ELF-1 (cell line): ENCODE results near the gene PPP1CA.
"Not testable (repeated sequence)": the region's sequence is repeated elsewhere in the genome, so short reads cannot be mapped to it uniquely, and the experiment has no call there.

ENCODE experiments used
- DNase-seq: peaks from one replicate; pipeline ENCODE4 v3.0.0-alpha.2; 2016; ENCODE audit warnings: low read depth, low spot score

The PPP1CA gene

DNA sequence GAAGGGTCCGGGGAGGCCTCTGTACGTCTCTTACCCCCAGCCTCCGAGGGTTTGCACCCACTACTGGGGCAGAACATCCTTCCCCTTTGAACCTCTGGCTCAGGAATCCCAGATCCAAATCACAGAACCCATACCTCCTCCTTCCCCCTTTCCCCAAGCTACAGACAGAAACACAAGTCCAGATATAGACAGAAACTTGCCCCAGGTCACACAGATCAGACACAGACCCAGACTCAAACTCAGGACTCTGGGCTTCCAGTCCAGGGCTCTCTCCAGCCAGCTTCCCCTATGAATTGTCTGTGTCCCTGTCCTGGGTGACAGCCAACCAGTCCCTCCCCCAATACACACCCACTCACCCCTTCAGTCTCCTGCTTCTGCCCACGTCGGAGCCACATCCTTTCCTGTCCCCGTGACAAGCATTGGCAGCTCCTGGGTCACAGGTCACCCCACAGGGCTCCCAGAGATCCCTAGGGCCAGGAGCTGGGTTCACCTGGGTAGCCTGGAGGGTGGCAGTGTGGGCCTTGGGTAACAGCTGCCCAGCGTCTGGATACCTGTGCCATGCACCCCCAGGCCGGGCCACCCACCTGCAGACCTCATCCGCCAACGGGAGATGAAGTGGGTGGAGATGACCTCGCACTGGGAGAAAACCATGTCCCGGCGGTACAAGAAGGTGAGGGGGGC lies 3.0 kb upstream of the PPP1CA start:
- no peak for DNase-seq

DNA sequence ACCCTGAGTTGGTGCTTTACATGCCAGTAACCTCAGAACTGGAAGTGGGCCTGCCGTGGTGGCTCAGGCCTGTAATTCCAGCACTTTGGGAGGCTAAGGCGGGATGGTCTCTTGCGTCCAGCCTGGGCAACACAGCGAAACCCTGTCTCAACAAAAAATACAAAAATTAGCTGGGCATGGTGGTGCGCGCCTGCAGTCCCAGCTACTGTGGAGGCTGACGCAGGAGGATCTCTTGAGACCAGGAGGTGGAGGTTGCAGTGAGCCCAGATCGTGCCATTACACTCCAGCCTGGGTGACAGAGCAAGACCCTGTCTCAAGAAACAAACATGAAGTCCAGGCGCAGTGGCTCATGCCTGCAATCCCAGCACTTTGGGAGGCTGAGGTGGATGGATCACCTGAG lies 1.4 kb upstream of the PPP1CA start:
- not testable (repeated sequence) for DNase-seq

DNA sequence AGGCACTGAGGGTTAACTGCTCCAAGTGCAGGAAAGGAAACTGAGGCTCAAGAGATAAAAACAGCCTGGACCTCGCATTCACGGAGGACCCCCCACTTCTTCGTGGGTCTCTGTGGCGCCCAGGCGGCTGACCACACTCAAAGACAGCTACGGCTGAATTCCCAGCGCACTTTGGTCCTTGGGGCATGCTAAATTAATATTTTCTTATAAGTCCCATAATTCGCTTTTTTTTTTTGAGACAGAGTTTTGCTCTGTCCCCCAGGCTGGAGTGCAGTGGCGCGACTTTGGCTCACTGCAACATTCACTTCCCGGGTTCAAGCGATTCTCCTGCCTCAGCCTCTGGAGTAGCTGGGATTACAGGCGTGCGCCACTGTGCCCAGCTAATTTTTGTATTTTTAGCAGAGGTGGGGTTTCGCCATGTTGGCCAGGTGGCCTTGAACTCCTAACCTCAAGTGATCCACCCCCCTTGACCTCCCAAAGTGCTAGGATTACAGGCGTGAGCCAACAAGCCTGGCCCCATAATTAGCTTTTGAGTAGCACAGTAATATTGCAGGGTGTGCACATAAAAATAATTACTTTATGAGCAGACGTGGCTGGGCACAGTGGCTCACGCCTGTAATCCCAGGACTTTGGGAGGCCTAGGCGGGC lies 658 bp upstream of the PPP1CA start:
- DNase-seq, result not testable (repeated sequence)

DNA sequence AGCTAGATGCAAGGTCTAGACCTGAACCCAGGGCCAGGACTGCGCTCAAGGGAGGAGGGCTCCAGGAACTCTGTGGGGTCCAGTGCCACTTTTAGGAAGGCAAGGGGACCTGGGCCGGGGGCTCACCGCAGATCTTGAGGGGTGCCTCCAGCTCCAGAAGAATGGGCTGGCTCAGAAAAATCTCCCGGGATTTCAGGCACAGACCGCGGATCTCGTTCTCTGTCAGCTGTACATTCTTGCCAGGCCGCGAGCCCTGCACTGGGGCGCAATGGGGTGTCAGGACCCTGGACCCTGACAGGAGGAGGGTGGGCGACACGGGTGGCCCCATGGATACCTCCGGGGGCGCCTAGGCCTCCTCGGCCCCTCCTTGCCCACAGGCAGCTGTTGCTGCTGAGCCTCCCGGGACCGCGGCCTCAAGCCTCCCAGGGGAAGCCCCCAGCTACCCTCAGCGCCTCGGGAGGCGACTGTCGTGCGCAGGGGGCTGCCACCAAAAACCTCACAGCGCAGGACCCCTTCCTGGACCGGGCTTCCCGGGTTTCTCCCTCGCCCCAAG lies 640 bp downstream of the PPP1CA start:
- DNase-seq, result no peak

DNA sequence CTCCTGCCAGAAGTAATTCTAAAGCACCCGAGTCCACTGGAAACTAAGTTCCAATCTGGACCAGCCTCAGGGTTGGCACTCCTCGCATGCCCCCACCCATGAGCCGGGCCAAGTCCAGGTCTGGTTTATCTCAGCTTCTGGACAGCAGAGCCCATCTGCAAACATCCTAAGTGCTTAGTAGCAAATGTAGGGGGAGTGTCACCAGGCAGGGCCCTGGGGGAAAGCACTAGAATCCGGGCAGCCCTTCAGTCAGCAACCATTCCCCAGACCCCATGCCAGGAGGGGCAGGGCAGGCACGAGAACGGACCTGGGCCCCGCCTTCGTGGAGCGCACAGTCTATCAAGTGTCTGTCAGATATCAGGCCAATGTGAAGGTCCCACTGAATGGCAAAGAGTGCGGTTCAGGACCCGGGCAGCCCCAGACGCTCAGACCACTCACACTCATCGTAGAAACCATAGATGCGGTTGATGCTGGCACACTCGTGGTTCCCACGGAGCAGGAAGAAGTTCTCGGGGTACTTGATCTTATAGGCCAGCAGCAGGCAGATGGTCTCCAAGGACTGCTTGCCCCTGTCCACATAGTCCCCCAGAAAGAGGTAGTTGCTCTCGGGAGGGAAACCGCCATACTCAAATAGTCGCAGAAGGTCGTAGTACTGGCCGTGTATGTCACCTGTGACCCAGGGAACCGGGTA lies 1.3 kb downstream of the PPP1CA start:
- peak; percentile 58 for DNase-seq

DNA sequence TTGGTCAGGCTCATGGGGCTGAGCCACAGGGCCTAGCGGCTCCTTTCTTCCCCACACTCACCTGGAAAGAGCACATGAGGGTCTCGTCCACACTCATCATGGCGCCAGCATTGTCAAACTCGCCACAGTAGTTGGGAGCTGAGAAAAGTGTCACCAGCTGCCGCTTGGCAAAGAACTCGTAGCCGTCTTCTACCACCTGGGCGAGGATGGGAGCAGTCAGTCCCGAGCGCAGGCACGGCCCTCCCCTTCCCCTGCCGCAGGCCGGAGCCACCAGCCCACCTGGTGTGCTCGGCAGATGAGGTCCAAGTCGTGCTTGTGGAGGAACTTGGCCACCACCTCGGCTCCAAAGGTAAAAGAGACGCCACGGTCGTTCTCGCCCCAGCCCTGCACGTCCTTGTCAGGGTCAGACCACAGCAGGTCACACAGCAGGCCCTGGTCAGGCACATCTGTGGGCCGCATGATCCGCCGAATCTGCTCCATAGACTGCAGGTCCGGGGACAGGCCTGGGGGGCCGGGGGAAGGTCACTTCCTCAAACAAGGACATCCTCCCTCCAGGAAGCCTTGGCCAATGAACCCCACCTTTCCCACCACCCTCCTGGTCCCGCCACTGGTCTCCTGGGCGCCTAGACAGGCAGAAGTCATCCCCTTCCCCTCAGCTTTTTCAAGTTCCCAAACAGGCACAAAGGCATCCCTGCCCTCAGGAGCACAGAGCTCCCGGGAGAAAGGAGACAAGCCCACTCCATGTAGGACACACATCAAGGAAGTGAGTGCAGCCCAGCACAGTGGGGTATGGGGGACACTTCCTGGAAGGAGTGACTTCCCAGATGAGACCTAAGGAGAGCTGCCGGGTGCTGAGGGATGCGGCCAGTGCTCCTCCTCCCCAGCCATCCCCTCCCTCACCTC lies 2.7 kb downstream of the PPP1CA start:
- DNase-seq, result no peak

DNA sequence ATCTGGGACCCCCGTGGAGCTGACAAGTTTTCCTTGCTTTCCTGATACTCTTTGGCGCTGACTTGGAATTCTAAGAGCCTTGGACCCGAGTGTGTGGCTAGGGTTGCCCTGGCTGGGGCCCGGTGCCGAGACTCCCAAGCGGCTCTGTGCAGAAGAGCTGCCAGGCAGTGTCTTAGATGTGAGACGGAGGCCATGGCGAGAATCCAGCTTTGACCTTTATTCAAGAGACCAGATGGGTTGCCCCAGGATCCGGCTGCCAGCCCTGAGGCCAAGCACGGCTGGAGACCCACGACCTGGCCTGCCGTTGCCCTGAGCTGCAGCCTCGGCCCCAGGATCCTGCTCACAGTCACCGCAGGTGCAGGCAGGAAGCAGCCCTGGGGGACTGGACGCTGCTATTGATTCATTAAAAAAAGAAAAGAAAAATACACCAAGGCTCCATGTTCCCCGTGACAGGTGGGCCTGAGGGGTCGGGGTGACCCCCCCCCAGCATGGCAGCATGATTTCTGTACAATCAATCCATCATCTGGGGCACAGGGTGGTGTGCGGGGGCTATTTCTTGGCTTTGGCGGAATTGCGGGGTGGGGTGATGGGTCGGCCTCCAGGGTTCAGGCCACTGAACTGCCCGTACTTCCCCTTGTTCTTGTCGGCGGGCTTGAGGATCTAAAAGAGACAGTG lies 3.5 kb downstream of the PPP1CA start:
- DNase-seq, result no peak

DNA sequence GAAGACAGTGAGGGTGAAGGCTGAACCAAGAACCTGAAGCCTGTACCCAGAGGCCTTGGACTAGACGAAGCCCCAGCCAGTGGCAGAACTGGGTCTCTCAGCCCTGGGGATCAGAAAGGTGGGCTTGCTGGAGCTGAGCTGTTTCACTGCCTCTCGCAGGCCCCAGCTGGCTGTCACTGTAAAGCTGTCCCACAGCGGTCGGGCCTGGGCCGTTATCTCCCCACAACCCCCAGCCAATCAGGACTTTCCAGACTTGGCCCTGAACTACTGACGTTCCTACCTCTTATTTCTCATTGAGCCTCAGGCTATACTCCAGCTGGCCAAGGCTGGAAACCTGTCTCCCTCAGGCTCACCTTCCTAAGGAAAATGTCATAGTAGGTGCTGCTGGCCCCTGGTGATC lies 4.1 kb downstream of the PPP1CA start:
- no peak for DNase-seq

DNA sequence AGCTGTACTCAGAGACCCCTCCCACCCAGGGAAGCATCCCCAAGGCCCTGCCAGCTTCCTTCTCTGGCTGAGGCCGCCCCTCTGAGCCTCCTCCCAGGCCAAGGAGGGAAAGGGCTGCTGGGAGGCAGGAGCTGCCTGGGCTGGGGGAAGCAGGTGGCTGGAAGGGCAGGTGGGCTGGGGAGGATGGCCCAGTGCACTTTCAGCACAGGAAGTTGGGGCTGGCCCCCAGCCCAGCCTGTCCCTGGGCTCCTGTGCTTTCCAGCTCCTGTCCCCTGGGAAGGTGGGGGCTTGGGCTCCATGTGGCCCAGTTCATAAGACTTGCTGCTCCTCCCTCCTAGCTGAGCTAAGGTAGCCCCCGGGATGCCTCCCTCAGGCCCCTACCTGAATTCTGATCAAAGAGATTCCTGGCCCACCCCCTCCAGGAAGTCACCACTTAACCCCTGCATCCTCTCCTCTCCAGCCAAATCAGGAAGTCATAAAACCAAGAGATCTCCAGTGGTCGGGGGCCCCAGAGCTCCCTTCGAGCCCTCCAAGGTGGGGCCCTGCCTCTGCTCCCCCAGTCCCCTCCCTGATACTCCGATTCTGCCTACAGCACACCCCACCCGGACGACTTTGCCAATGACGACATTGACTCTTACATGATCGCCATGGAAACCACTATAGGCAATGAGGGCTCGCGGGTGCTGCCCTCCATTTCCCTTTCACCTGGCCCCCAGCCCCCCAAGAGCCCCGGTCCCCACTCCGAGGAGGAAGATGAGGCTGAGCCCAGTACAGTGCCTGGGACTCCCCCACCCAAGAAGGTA lies 4.9 kb downstream of the PPP1CA start:
- DNase-seq, result peak; percentile 53

DNA sequence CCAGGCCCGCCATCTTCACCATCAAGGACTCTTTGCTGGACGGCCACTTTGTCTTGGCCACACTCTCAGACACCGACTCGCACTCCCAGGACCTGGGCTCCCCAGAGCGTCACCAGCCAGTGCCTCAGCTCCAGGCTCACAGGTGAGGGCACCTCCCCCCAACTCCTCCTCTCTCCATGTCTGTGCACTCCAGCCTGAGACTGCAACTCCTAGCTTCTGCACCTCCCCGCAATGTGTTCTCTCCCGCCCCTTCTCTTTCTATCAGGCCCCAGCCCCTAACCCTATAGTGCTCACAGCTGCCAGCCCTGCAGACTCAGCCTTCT lies 5.4 kb downstream of the PPP1CA start:
- DNase-seq, result no peak

DNA sequence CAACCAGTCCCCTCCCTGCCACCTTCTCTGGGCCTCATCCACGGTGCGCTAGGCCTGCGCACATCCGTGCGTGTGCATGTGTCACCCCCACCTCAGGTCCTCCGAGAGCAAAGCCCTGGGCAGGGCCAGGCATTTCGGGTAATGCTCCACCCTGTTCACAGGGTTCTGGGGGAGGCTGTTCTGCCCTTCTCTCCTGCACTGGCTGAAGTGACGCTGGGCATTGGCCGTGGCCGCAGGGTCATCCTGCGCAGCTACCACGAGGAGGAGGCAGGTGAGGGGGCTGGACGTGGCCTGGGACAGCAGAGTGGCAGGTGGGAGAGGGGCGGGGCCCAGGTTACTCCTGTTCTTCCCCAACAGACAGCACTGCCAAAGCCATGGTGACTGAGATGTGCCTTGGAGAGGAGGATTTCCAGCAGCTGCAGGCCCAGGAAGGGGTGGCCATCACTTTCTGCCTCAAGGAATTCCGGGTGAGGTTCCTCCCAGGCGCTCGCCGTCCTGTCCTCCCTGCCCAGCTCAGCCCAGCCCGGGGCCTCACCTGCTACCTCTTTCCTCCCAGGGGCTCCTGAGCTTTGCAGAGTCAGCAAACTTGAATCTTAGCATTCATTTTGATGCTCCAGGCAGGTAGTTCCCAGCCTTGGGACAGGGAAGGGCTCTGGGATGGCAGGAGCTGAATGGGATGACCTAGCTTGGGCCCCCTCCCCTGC lies 6.0 kb downstream of the PPP1CA start:
- DNase-seq, result no peak

DNA sequence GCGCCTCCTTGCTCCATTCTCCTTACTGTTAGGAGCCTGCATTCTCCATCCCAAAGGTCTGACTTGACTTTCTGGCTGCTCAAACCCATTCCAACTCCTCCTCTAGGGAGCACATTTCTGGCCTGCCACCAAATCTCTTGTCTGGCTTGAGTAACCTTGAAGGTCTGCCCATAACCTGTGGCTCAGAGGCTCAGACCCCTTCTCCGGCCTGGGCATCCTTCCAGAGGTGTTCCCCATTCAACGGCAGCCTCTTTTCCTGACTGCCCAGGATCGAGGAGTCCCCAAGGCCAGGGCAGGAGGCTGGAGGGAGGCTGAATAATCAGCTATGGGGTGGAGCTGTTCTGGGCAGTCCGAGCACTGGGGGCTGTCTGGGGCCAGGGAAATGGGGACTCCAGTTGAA lies 7.7 kb downstream of the PPP1CA start:
- DNase-seq, result no peak

DNA sequence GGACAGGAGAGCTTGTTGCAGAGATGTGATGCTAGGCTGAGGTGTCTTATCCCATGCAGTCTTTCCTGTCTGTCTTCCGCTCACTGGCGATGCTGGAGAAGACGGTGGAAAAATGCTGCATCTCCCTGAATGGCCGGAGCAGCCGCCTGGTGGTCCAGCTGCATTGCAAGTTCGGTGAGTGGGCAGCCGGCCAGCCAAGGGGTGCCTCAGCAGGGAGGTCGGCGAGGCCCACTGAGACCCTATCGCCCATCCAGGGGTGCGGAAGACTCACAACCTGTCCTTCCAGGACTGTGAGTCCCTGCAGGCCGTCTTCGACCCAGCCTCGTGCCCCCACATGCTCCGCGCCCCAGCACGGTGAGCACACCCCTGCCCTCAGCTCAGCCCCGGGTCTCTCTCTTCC lies 8.2 kb downstream of the PPP1CA start:
- no peak for DNase-seq

DNA sequence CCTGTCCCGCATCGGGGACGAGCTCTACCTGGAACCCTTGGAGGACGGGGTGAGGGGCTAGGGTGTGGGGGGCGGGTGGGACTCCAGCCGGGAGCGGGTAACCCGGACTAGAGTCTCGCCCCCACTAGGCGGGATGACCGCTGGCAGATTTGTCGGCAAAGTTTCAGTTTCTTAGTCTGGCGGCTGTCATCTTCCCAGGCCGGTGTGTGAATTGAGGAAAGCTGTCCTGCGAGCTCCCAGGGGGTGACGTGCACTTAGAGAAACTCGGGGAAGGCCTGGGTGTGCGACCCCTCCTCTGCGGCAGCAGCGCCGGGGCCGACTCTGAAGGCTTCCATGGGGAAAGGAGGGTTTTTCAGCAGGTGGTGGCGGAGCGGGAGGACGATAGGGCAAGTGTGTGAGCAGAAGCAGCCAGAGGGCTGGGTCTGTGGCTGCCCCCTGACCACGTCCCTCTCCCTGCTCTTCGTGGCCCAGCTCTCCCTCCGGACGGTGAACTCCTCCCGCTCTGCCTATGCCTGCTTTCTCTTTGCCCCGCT lies 9.4 kb downstream of the PPP1CA start:
- DNase-seq, result no peak

DNA sequence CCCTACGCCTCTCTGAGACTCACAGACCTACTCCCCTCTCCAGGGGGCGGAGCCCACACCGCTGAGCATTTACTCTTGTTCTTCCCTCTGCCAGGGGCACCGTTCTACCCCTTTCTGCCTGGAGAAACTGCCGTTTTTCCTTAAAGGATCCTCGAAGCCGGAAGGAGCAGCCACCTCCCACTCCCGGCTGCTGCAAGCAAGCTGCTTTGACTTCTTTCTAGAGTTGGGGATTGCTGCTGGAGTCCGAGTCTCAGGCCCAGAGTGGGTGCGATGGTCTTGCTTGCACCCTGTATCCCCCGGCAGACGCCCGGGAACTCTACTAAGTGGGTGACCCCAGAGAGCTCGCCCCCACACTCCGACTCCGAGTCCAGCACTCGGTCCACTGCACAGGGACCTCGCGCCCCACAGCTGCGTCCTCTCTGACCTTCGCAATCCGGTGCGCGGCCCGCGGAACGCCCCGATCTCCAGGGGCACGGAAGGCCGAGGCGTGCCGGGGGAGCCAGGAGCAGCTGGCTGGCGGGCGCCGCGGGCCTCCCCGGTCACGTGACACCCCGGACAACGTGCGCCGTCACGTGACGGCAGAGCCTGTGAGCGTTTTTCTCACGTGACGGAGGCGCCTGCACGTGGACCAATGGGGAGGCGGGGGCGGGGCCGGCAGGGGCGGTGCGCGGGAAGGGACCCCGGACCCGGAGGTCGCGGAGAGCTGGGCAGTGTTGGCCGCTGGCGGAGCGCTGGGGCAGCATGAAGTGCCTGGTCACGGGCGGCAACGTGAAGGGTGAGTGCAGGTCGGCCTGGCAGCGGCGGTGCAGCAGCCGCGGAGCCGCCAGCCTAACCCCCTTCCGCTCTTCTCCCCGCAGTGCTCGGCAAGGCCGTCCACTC lies 10.1 kb downstream of the PPP1CA start, which contains the start of gene RAD9A:
RAD9A (plus strand) TSS at position 683 of the 879 bp plus-strand sequence; CDS start at position 742, 59 bp downstream.
- DNase-seq, result peak; percentile 95

DNA sequence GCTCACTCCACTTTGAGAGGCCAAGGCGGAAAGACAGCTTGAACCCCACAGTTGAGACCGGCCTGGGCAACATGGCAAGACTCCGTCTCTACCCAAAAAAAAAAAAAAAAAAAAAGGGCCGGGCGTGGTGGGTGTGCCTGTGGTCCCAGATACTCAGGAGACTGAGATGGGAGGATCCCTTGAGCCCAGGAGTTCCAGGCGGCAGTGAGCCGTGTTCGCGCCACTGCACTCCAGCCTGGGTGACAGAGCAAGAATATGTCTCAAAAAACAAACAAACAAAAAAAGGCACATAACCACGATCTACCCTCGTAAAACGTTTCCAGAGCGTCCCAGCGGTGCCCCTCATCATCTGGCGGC lies 10.7 kb downstream of the PPP1CA start:
- no peak for DNase-seq

DNA sequence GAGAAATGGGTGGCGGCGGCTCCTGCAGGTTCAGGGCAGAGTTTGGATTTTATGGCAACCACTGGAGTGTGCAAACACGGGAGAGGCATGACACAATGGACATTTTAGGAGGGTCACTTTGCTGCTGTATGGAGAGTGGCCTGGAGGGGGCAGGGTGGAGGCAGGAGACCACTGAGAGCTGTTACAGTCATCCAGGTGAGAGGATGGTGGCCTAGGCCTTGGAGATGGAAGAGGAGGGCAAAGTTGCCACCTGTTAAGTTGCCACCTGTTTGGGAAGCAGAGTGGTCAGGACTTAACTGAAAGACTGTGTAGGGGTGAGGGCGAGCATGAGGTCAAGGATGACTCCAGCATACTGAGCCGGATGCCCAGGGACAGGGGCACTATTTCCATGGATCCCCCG lies 12.2 kb downstream of the PPP1CA start:
- peak; percentile 76 for DNase-seq

DNA sequence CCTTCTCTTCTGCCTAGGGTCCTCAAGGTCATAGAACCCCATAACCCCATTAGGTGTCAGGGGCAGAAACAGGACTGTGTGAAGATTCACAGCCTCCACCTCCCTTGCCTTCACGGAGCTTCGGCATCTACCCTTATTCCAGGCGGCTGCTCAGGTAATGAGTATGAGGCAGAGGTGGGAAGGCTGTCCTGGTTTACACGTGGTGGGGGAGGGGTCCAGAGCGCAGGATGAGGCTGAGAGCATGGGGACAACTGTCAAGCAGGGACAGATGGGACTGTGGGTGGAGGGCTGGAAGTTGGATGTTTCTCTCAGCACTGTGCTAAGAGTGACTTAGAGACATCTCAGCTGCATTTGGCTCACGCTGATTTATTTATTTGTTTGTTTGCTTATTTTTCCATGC lies 14.1 kb downstream of the PPP1CA start:
- no peak for DNase-seq
